GM23248 (cell line): ENCODE measurements around the gene MSH4.

Experiments used
- EZH2 ChIP-seq: fragments of 200-600 bp; sonication (generic); IDR thresholded peaks from 2 replicates; pipeline ENCODE4 v1.6.1; 2018; ENCODE audit warnings: antibody characterized with exemption, mild to moderate bottlenecking; ENCODE audit not compliant: insufficient read depth, poor library complexity, severe bottlenecking
- EZH2phosphoT487 ChIP-seq: fragments of 200-600 bp; sonication (generic); IDR thresholded peaks from 2 replicates; pipeline ENCODE4 v1.6.1; 2018; ENCODE audit warnings: antibody characterized with exemption, moderate library complexity, mild to moderate bottlenecking, low read depth; ENCODE audit not compliant: insufficient read depth

GRCh38 chr1:75768016-75768415, 28.7 kb upstream of the MSH4 start:
- no peak for TF ChIP-seq EZH2
- no peak for TF ChIP-seq EZH2phosphoT487
